Spleen (tissue), 11 donors: ENCODE measurements around the gene CBL. TPM values are rescaled to one million over a fixed set of nuclear protein-coding genes. Genes with fewer than 3 reads are reported as not detected.
"Not testable (repeated sequence)": the region's sequence is repeated elsewhere in the genome, so short reads cannot be mapped to it uniquely, and the experiment has no call there.

Source experiments
- DNase-seq: peaks from one replicate; pipeline ENCODE4 v3.0.0-alpha.2; 2020
- H3K27ac ChIP-seq, 8 donors: fragments of 200-600 bp; sonication (generic) in 7 of 8; 1 replicate in 4 of 8; 2 replicates in 4 of 8; pipeline versions ENCODE4 v1.5.0 to v1.8.0; 2016 to 2021; ENCODE audit warnings: inconsistent platforms in 4 of 8, mild to moderate bottlenecking in 4 of 8, moderate library complexity in 1 of 8
- H3K27me3 ChIP-seq, 7 donors: fragments of 200-600 bp; sonication (generic) in 6 of 7; replicated peaks in 1 of 7; 1 replicate in 4 of 7; 2 replicates in 3 of 7; pipeline versions ENCODE4 v1.5.0 to v1.8.0; 2016 to 2021; ENCODE audit warnings: inconsistent platforms in 3 of 7, mild to moderate bottlenecking in 1 of 7
- H3K36me3 ChIP-seq, 6 donors: fragments of 200-600 bp; sonication (generic) in 5 of 6; 1 replicate in 4 of 6; 2 replicates in 2 of 6; pipeline versions ENCODE4 v1.5.0 to v1.8.0; 2016 to 2021; ENCODE audit warnings: inconsistent platforms in 2 of 6
- H3K4me1 ChIP-seq, 6 donors: fragments of 200-600 bp; sonication (generic) in 5 of 6; 1 replicate in 3 of 6; 2 replicates in 3 of 6; pipeline versions ENCODE4 v1.5.0 to v1.8.0; 2016 to 2021; ENCODE audit warnings: inconsistent platforms in 3 of 6
- H3K4me3 ChIP-seq, 8 donors: fragments of 200-600 bp; sonication (generic) in 7 of 8; 1 replicate in 4 of 8; 2 replicates in 4 of 8; pipeline versions ENCODE4 v1.5.0 to v1.8.0; 2016 to 2021; ENCODE audit warnings: inconsistent platforms in 4 of 8, mild to moderate bottlenecking in 4 of 8, moderate library complexity in 2 of 8
- H3K9me3 ChIP-seq, 8 donors: fragments of 200-600 bp; sonication (generic) in 7 of 8; 1 replicate in 4 of 8; 2 replicates in 4 of 8; pipeline versions ENCODE4 v1.5.0 to v1.8.0; 2016 to 2021; ENCODE audit warnings: inconsistent platforms in 4 of 8
- CTCF ChIP-seq, 11 experiments: fragments of 200-600 bp in 7 of 11; fragments of 450-650 bp in 4 of 11; sonication (generic) in 4 of 11; IDR thresholded peaks in 8 of 11; conservative IDR thresholded peaks in 3 of 11; 1 replicate in 7 of 11; 2 replicates in 4 of 11; pipeline versions ENCODE4 v1.4.0 to v1.8.0; 2016 to 2021; ENCODE audit warnings: antibody characterized with exemption in 11 of 11, inconsistent platforms in 4 of 11, mild to moderate bottlenecking in 1 of 11
- POLR2A ChIP-seq, 3 donors: fragments of 450-650 bp; IDR thresholded peaks; one replicate each; pipeline ENCODE4 v1.5.1; 2017; ENCODE audit warnings: antibody characterized with exemption in 3 of 3, mild to moderate bottlenecking in 1 of 3
- POLR2AphosphoS5 ChIP-seq, 3 donors: sonication (generic); formaldehyde crosslinking; IDR thresholded peaks; one replicate each; pipeline ENCODE4 v1.5.1; 2017; ENCODE audit warnings: antibody characterized with exemption in 3 of 3
- WGBS, 5 donors: extraction: QIAGEN DNeasy Blood & Tissue Kit in 3 of 5; methylation state at CpG; one replicate each; pipeline versions ENCODE4 v1.1.5 to v1.1.7; 2013 to 2018; 5-methylcytosine and 5-hydroxymethylcytosine counted together
- intact Hi-C: fragments of 100-400 bp; cut with DNase I; formaldehyde crosslinking; loops from one replicate; pipeline ENCODE4 v1.15.0; 2023; ENCODE audit warnings: low total_unique reads
- polyA plus RNA-seq, 3 donors: library from polyadenylated mRNA; stranded (reverse); fragments of 200-250 nt; gene quantifications; one replicate each; pipeline ENCODE4 v1.2.1, GENCODE V29; 2013
- total RNA-seq, 7 donors: library from RNA; depleted of rRNA in 3 of 7; stranded (reverse); fragments of >200 nt in 3 of 7; fragmentation: NEBNext Ultra II Directional in 4 of 7; extraction: Animal tissue kit (Norgen Biotek cat#: 25700) in 4 of 7; gene quantifications; one replicate each; pipeline versions ENCODE4 v1.1.0 to v1.2.1, GENCODE V29; 2016 to 2021
- donor health status: healthy with polysubstance abuse.
- donor health status: DM: no; HTN: no; CAD: no; lungs with moderate emphysema.
- donor health status: DM: no; HTN: no; CAD: no.
- donor health status: Bipolar disorder and iron deficiency.
- donor health status: healthy.
- donor health status: DM: no; HTN: no; CAD: no.
- donor health status: DM: yes; HTN: yes; CAD: no.

The CBL gene
- total and polyA plus RNA-seq, 10 donors = 9.4 to 56.3 (median 45.8) TPM

DNA sequence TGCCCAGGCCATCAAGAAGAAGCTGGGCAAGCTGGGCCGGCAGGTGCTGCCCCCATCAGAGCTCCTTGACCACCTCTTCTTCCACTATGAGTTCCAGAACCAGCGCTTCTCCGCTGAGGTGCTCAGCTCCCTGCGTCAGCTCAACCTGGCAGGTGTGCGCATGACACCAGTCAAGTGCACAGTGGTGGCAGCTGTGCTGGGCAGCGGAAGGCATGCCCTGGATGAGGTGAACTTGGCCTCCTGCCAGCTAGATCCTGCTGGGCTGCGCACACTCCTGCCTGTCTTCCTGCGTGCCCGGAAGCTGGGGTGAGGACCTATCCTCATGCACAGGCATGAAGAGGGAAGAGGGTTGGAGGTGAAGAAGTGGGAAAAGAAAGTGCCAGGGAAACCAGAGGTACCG is 26.2 kb upstream of the CBL start:
- Histone ChIP-seq H3K27ac (no peak overlapping the region), H3K9me3 (no peaks in the 10 kb centered on the region), H3K27me3 (no peaks in the 10 kb centered on the region), H3K4me3 (no peak overlapping the region), H3K36me3 (peaks cover 0 to 87% (median 25%) of the 10 kb centered on the region in 6 donors), H3K4me1 (peaks cover 4 to 53% (median 24%) of the 10 kb centered on the region in 6 donors)
- intact Hi-C loops = no loop called here
- TF ChIP-seq POLR2AphosphoS5 (IDR thresholded peaks at IDR 0.05) (peak in 2 of 3 donors; percentile 15 to 59), POLR2A (IDR thresholded peaks at IDR 0.05) (no peak)
- DNase-seq = no peak
- 69 to 92% (median 87%) methylated on average over 9 to 10 of the region's 10 CpGs for WGBS, 5 donors

- no peak overlapping the region for H3K4me3 ChIP-seq
- no peaks in the 10 kb centered on the region for H3K9me3 ChIP-seq
- H3K27ac ChIP-seq = peak overlapping the region in 3 of 8 donors; percentile 11 to 45 (median 38)
- H3K36me3 ChIP-seq = peaks cover 0 to 76% (median 19%) of the 10 kb centered on the region in 6 donors
- peaks cover 4 to 53% (median 24%) of the 10 kb centered on the region in 6 donors for H3K4me1 ChIP-seq
- no peak for TF ChIP-seq CTCF (IDR thresholded peaks at IDR 0.05 in 8 of 11, conservative IDR thresholded peaks at IDR 0.05 in 3 of 11)
- no peak for TF ChIP-seq POLR2AphosphoS5 (IDR thresholded peaks at IDR 0.05)
- no peak for TF ChIP-seq POLR2A (IDR thresholded peaks at IDR 0.05)
- intact Hi-C loops = no loop called here
- no peaks in the 10 kb centered on the region for H3K27me3 ChIP-seq
- DNase-seq = no peak
- 69 to 82% (median 79%) methylated on average over 4 to 6 of the region's 6 CpGs for WGBS, 5 donors
These were observed 25.1 kb upstream of the CBL start for GRCh38 chr11:119180729-119181676.

GRCh38 chr11:119181677-119182412 is 24.3 kb upstream of the CBL start:
- no peak for DNase-seq
- intact Hi-C loops = no loop called here
- 70 to 81% (median 77%) methylated on average over 13 to 17 of the region's 17 CpGs for WGBS, 5 donors
- no peaks in the 10 kb centered on the region for H3K9me3 ChIP-seq
- H3K36me3 ChIP-seq = peaks cover 0 to 68% (median 19%) of the 10 kb centered on the region in 6 donors
- H3K27me3 ChIP-seq = no peaks in the 10 kb centered on the region
- peaks cover 4 to 45% (median 24%) of the 10 kb centered on the region in 6 donors for H3K4me1 ChIP-seq
- TF ChIP-seq CTCF (IDR thresholded peaks at IDR 0.05 in 8 of 11, conservative IDR thresholded peaks at IDR 0.05 in 3 of 11) (no peak), POLR2AphosphoS5 (IDR thresholded peaks at IDR 0.05) (peak in 1 of 3 donors; percentile 43)
- peak overlapping the region in 4 of 8 donors; percentile 8 to 45 (median 24) for H3K27ac ChIP-seq
- no peak overlapping the region for H3K4me3 ChIP-seq

DNA sequence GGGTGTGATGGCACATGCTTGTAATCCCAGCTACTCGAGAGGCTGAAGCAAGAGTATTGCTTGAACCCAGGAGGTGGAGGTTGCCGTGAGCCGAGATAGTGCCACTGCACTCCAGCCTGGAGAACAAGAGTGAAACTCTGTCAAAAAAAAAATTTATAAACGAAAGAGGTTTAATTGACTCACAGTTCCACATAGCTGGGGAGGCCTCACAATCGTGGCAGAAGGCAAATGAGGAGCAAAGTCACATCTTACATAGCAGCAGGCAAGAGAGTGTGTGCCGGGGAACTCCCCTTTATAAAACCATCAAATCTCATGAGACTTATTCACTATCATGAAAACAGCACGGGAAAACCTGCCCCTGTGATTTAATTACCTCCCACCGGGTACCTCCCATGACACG is 21.7 kb upstream of the CBL start:
- WGBS, 5 donors = 64 to 91% (median 84%) methylated on average over 9 of the region's 9 CpGs
- H3K27me3 ChIP-seq, H3K4me3 ChIP-seq, DNase-seq, H3K27ac ChIP-seq, H3K9me3 ChIP-seq, intact Hi-C loops: not testable (repeated sequence)
- Histone ChIP-seq H3K4me1 (peaks cover 0 to 20% (median 11%) of the 10 kb centered on the region in 6 donors), H3K36me3 (peaks cover 0 to 54% (median 17%) of the 10 kb centered on the region in 6 donors)
